Liver (tissue), 9 donors: ENCODE data around the gene SMG5. TPM values are rescaled to one million over a fixed set of nuclear protein-coding genes. Genes with fewer than 3 reads are reported as not detected.

Experiments used
- DNase-seq: peaks from one replicate; pipeline ENCODE4 v3.0.0-alpha.2; 2017; ENCODE audit warnings: low spot score
- H3K27ac ChIP-seq, 2 donors: one replicate each; pipeline ENCODE4 v1.7.0; 2013; ENCODE audit warnings: inconsistent platforms in 2 of 2, low read length in 2 of 2, control low read depth in 1 of 2, low read depth in 1 of 2, mild to moderate bottlenecking in 1 of 2
- H3K27me3 ChIP-seq, 4 donors: one replicate each; pipeline versions ENCODE4 v1.6.1 to v1.7.0; 2013; ENCODE audit warnings: low read length in 3 of 4, inconsistent platforms in 1 of 4, mild to moderate bottlenecking in 1 of 4, moderate library complexity in 1 of 4; ENCODE audit not compliant: control insufficient read depth in 4 of 4, insufficient read depth in 4 of 4
- H3K36me3 ChIP-seq, 4 donors: one replicate each; pipeline versions ENCODE4 v1.6.1 to v1.7.0; 2013; ENCODE audit warnings: low read length in 3 of 4, mild to moderate bottlenecking in 3 of 4, low read depth in 1 of 4, moderate library complexity in 1 of 4; ENCODE audit not compliant: control insufficient read depth in 4 of 4, insufficient read depth in 3 of 4
- H3K4me1 ChIP-seq, 4 donors: one replicate each; pipeline versions ENCODE4 v1.6.1 to v1.7.0; 2013; ENCODE audit warnings: low read length in 3 of 4, mild to moderate bottlenecking in 3 of 4, moderate library complexity in 1 of 4; ENCODE audit not compliant: control insufficient read depth in 4 of 4, insufficient read depth in 4 of 4
- H3K4me3 ChIP-seq, 3 donors: one replicate each; pipeline versions ENCODE4 v1.6.1 to v1.7.0; 2013; ENCODE audit warnings: low read length in 3 of 3, control low read depth in 1 of 3, low read depth in 1 of 3, mild to moderate bottlenecking in 1 of 3
- H3K9ac ChIP-seq, 2 donors: one replicate each; pipeline ENCODE4 v1.7.0; 2013; ENCODE audit warnings: low read length in 2 of 2, mild to moderate bottlenecking in 2 of 2, moderate library complexity in 2 of 2, control low read depth in 1 of 2, low read depth in 1 of 2
- H3K9me3 ChIP-seq, 4 donors: one replicate each; pipeline versions ENCODE4 v1.6.1 to v1.7.0; 2013; ENCODE audit warnings: low read length in 3 of 4; ENCODE audit not compliant: control insufficient read depth in 4 of 4
- CTCF ChIP-seq: fragments of 150-350 bp; IDR thresholded peaks from 2 replicates; pipeline ENCODE4 v1.5.1; 2017; ENCODE audit warnings: improper control_type of control experiment, low read depth, low read length; ENCODE audit not compliant: missing input control
- EGR1 ChIP-seq, 2 donors: IDR thresholded peaks; 2 replicates each; pipeline ENCODE4 v1.6.1; 2016 to 2018; ENCODE audit warnings: antibody characterized with exemption in 2 of 2, low read depth in 2 of 2
- FOXA2 ChIP-seq: IDR thresholded peaks from 2 replicates; pipeline ENCODE4 v1.6.1; 2016; ENCODE audit warnings: antibody characterized with exemption
- GABPA ChIP-seq, 2 donors: IDR thresholded peaks in 1 of 2; conservative IDR thresholded peaks in 1 of 2; 2 replicates each; pipeline ENCODE4 v1.6.1; 2016; ENCODE audit warnings: antibody characterized with exemption in 2 of 2, mild to moderate bottlenecking in 1 of 2, moderate library complexity in 1 of 2
- HNF4A ChIP-seq, 2 donors: conservative IDR thresholded peaks; 2 replicates each; pipeline ENCODE4 v1.6.1; 2016; ENCODE audit warnings: antibody characterized with exemption in 2 of 2, mild to moderate bottlenecking in 2 of 2
- HNF4G ChIP-seq: IDR thresholded peaks from 2 replicates; pipeline ENCODE4 v1.6.1; 2016; ENCODE audit warnings: antibody characterized with exemption
- JUND ChIP-seq, 2 donors: IDR thresholded peaks; 2 replicates each; pipeline ENCODE4 v1.6.1; 2016; ENCODE audit warnings: antibody characterized with exemption in 2 of 2
- RAD21 ChIP-seq, 2 donors: IDR thresholded peaks; 2 replicates each; pipeline ENCODE4 v1.6.1; 2016; ENCODE audit warnings: antibody characterized with exemption in 2 of 2, mild to moderate bottlenecking in 2 of 2
- REST ChIP-seq: IDR thresholded peaks from 2 replicates; pipeline ENCODE4 v1.6.1; 2016; ENCODE audit warnings: antibody characterized with exemption, mild to moderate bottlenecking
- RXRA ChIP-seq, 2 donors: IDR thresholded peaks; 2 replicates each; pipeline ENCODE4 v1.6.1; 2017 to 2018; ENCODE audit warnings: antibody characterized with exemption in 2 of 2, mild to moderate bottlenecking in 1 of 2
- TAF1 ChIP-seq: conservative IDR thresholded peaks from 2 replicates; pipeline ENCODE4 v1.6.1; 2016; ENCODE audit warnings: antibody characterized with exemption, mild to moderate bottlenecking
- YY1 ChIP-seq: IDR thresholded peaks from 2 replicates; pipeline ENCODE4 v1.6.1; 2016; ENCODE audit warnings: antibody characterized with exemption, mild to moderate bottlenecking
- ZBTB33 ChIP-seq: IDR thresholded peaks from 2 replicates; pipeline ENCODE4 v1.6.1; 2016; ENCODE audit warnings: antibody characterized with exemption
- WGBS: extraction: QIAGEN DNeasy Blood & Tissue Kit; methylation state at CpG from one replicate; pipeline ENCODE4 v1.1.7; 2013; 5-methylcytosine and 5-hydroxymethylcytosine counted together
- polyA plus RNA-seq, 2 donors: library from polyadenylated mRNA; stranded (reverse) in 1 of 2; unstranded in 1 of 2; fragments of 200-250 nt in 1 of 2; fragments of >200 nt in 1 of 2; fragmentation: Nextera tagmentation in 1 of 2; extraction: Ambion mirVana in 1 of 2; gene quantifications; one replicate each; pipeline versions ENCODE4 v1.2.1 to v1.2.3, GENCODE V29; 2013 to 2015
- total RNA-seq, 2 donors: library from RNA; depleted of rRNA; stranded (reverse); fragments of >200 nt; gene quantifications; one replicate each; pipeline ENCODE4 v1.2.3, GENCODE V29; 2014
- TF ChIP-seq, protein P1 (sequence below): IDR thresholded peaks from 2 replicates; pipeline ENCODE4 v1.6.1; 2016; ENCODE audit warnings: antibody characterized with exemption
- TF ChIP-seq, protein P2 (sequence below): IDR thresholded peaks from 2 replicates; pipeline ENCODE4 v1.6.1; 2016; ENCODE audit warnings: antibody characterized with exemption
- donor health status: healthy.
- donor health status: healthy.
- donor health status: healthy.
- donor health status: healthy.
- donor health status: healthy.

Gene SMG5
- total and polyA plus RNA-seq, 4 donors: 22.9 to 59.1 (median 35.7) TPM

DNA sequence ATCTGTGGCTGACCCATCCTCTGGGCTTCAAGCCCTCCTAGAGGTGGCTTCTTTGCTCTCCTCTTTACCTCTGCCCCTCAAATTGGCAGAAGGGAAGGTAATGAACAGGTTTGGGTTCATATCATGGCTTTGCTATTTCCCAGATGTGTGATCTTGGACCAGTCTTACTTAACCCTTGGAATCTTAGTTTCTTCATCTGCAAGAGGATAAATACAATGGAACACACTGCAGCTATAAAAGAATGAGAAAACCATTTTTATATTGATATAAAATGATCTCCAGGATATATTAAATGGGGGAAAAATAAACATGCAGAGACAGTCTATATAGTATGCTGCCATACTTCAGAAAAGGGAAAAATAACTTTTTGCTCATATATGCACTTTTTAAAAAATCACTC lies 7.2 kb upstream of the SMG5 start:
- H3K9ac ChIP-seq: no peak overlapping the region
- H3K4me1 ChIP-seq: peaks cover 13 to 41% (median 39%) of the 10 kb centered on the region in 4 donors
- H3K9me3 ChIP-seq: no peaks in the 10 kb centered on the region
- H3K27ac ChIP-seq: no peak overlapping the region
- H3K4me3 ChIP-seq: no peak overlapping the region
- peaks cover 0 to 11% (median 6%) of the 10 kb centered on the region in 4 donors for H3K36me3 ChIP-seq
- no peak for TF ChIP-seq HNF4A (conservative IDR thresholded peaks at IDR 0.05)
- no peak for TF ChIP-seq CTCF
- no peak for TF ChIP-seq JUND (IDR thresholded peaks at IDR 0.05)
- TF ChIP-seq YY1: no peak
- H3K27me3 ChIP-seq: no peaks in the 10 kb centered on the region
- no peak for DNase-seq

- Histone ChIP-seq H3K27me3 (no peaks in the 10 kb centered on the region), H3K36me3 (peaks cover 0 to 9% (median 4%) of the 10 kb centered on the region in 4 donors), H3K4me3 (no peak overlapping the region), H3K27ac (no peak overlapping the region), H3K4me1 (peaks cover 5 to 31% (median 20%) of the 10 kb centered on the region in 4 donors), H3K9ac (no peak overlapping the region), H3K9me3 (no peaks in the 10 kb centered on the region)
- no peak for DNase-seq
- 97% methylated on average over 8 of the region's 8 CpGs for WGBS
- TF ChIP-seq GABPA (IDR thresholded peaks at IDR 0.05 in 1 of 2, conservative IDR thresholded peaks at IDR 0.05 in 1 of 2) (no peak), HNF4A (conservative IDR thresholded peaks at IDR 0.05) (no peak), RAD21 (IDR thresholded peaks at IDR 0.05) (no peak), YY1 (no peak), REST (no peak), JUND (IDR thresholded peaks at IDR 0.05) (no peak), HNF4G (no peak)
- TF ChIP-seq, protein P1, sequence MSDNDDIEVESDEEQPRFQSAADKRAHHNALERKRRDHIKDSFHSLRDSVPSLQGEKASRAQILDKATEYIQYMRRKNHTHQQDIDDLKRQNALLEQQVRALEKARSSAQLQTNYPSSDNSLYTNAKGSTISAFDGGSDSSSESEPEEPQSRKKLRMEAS: no peak
Measured at GRCh38 chr1:156286061-156286460, 3.4 kb upstream of the SMG5 start.

GRCh38 chr1:156285437-156285836 lies 2.8 kb upstream of the SMG5 start:
- Histone ChIP-seq H3K4me3 (no peak overlapping the region), H3K4me1 (peaks cover 5 to 31% (median 21%) of the 10 kb centered on the region in 4 donors), H3K27ac (no peak overlapping the region), H3K36me3 (peaks cover 0 to 9% (median 4%) of the 10 kb centered on the region in 4 donors), H3K9ac (no peak overlapping the region), H3K27me3 (no peaks in the 10 kb centered on the region), H3K9me3 (no peaks in the 10 kb centered on the region)
- DNase-seq: no peak
- WGBS: 96% methylated on average over 21 of the region's 21 CpGs
- TF ChIP-seq RXRA (IDR thresholded peaks at IDR 0.05) (no peak), HNF4A (conservative IDR thresholded peaks at IDR 0.05) (no peak), RAD21 (IDR thresholded peaks at IDR 0.05) (no peak), TAF1 (no peak), CTCF (no peak), YY1 (no peak), EGR1 (IDR thresholded peaks at IDR 0.05; ENCODE audit: low read depth in 2 of 2) (no peak), JUND (IDR thresholded peaks at IDR 0.05) (no peak), HNF4G (no peak), ZBTB33 (no peak), FOXA2 (no peak)
- TF ChIP-seq, protein P2, sequence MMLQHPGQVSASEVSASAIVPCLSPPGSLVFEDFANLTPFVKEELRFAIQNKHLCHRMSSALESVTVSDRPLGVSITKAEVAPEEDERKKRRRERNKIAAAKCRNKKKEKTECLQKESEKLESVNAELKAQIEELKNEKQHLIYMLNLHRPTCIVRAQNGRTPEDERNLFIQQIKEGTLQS: no peak
